ENCODE data around the gene TIGD6.
"Not testable (repeated sequence)": the region's sequence is repeated elsewhere in the genome, so short reads cannot be mapped to it uniquely, and the experiment has no call there.

TIGD6 gene

DNA sequence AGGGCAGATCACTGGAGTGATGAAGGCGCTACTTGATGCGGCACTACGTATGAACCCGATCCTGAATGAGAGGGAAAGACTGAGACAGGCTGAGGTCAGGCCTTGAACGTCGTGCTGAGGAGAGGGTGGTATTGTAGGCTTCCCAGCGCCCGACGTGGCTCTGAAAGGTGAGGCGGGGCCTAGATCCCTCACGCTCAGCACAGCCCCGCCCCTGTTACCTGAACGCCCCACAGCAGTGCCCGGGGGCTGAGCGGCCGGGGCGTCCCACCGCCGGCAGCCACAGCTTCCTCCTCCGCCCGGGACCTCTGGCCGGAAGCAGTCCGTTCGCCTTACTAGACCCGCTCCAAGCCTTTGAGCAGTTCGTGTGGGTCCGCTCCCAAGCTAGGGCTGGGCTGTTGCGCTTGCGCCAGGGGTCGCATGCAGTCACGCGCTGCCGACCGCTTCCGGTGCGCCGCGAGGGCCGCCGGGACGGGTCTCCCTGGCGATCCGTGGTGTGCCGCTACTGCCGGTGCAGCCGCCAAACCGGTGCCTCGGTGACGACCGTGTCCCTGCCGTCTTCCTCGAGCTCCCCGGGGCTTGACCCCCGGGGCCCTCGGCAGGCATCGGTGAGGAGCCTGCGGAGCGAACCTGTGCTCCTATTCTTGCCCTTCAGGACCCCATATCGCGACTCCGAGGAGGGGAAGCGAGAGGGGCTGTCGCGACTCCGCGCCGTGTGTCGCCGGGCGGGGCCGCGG is at the start of gene TIGD6, which contains the start of gene HMGXB3:
Gene TIGD6, minus strand, starts transcription at position 399 of the 734 bp plus-strand sequence. CDS start 4,306 bp downstream, outside the sequence.
Gene HMGXB3, plus strand, starts transcription at position 484 of the 734 bp plus-strand sequence. CDS start 4,114 bp downstream, outside the sequence.
- peak; percentile 84 for DNase-seq

DNA sequence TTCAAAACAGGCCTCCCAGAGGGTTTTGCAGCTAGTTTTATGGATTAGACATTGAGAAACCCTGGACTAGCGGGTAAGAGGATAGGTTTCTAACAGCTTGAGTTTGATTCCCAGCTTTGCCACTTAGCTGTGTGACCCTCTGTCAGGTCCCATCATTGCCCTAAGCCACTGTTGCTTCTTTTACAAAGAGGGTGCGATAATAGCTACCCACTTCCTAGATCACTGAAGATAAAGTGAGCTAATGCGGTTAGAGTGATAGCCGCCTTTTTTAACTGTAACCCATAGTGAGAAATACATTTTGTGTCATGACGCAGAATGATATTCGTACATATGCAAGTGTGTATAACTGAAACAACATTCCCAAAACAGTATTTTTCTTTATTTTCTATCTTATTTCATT is 45.6 kb upstream of the TIGD6 start:
- no peak for DNase-seq

DNA sequence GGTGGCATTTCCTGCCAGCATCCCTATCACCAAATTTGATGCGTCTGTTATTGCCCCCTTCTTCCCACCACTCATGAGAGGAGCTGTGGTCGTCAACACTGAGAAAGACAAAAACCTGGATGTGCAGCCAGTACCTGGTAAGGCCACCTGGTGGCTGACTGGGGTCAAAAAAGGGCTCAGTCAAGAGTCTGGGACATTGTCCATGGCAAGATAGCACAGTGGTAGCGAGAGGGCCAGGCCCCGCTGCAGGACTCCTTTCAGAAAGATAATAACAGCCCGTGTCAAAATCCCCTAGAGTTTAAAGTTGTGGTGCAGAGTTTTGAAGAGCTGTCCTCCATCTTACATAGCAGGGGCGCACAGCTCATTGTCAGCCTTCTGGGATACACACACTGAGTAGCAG is 45.1 kb upstream of the TIGD6 start:
- no peak for DNase-seq

DNA sequence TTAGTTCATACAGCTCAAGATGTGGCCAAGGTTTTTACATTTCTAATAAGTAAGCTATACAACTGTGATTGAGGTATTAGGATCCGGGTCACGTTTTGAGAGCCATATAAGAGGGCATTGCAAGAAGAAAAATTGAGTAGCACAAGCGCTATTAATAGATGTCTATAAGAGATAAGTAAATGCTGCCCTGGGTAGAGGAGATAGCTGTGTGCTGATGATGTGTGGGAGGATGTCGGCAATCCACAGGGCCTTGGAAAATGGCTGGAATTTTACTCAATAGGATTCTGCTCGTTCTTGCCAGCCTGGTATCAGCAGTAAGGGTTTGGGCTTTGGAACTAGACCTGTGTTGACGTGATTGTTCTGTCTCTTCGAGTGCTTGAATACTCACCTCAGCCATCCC is 44.3 kb upstream of the TIGD6 start:
- DNase-seq = no peak

DNA sequence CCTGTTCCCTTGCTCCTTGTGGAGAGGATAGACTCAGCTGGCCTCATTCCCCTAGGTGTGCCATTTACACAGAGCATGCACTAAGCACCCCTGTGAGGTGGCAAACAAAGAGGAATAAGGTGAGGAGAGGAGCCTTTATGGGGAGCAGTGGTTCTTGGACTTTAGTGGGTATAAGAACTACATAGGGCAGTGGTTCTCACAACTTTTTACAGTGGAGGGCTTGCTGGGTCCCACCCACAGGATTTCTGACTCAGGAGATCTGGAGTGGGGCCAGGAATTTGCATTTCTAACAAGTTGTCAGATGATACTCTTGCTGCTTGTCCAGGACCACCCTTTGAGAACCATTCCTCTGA is 43.9 kb upstream of the TIGD6 start:
- no peak for DNase-seq

DNA sequence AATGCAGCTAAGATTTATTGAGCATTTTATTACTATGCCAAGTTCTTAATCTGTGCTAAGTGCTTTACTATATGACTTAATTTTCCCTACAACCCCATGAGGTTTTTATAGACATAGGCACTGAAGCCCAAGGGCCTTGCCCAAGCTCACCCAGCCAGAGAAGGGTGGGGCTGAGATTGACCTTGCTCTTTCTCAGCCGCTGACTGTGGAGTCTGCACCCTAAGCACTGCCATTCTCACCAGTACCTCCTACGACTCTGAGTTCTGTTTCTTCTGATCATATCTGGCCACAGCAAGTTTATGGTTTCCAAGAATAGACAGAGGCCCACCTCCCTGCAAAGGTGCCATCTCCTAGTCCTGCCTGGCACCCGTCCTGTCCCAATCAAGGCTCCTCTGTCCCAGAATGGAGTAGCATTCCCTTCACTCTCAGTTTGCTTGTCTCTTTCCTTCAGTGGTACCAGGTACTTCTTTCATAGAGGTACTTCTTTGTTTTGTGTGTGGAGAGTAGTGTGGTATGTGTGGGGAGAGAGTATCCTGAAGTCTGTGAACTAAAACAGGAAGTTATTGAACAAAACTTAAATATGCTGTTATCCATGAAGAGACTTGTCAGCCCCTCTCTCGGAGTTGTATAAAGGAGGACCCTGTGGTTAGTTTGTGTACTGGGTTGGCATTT is 43.3 kb upstream of the TIGD6 start:
- DNase-seq = no peak

DNA sequence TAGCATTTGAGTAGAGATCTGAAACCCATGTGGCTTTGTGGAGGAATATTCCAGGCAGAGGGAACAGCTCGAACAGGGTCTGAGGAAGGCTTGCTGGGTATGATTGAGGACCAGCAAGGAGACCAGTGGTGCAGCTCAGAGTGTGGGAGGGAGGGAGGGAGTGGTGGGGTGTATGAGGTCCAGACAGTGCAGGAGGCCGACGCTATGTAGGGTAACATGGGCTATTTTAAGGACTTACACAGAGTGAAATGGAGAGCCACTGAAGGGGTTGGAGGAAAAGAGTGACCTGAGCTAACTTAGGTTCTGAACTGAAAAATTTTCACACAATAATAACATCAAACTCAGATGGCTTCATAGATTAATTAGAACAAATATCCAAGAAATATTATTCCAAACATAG is 42.0 kb upstream of the TIGD6 start:
- DNase-seq = no peak

DNA sequence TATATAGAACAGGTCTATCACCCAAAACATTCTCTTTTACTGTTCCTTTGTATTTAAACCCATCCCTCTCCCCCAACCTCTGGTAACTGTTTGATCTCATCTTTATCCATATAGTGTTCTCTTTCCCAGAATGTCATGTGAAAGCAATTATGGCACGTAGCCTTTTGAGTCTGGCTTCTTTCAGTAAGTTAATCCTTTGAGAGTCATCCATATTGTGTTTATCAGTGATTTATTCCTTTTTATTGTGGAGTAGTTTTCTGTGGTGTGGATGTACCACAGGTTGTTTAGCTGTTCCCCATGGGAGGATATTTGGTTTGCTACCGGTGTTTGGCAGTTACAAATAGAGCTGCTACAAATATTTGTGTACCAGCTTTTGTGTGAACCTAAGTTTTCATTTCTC is 38.1 kb upstream of the TIGD6 start:
- DNase-seq = no peak

DNA sequence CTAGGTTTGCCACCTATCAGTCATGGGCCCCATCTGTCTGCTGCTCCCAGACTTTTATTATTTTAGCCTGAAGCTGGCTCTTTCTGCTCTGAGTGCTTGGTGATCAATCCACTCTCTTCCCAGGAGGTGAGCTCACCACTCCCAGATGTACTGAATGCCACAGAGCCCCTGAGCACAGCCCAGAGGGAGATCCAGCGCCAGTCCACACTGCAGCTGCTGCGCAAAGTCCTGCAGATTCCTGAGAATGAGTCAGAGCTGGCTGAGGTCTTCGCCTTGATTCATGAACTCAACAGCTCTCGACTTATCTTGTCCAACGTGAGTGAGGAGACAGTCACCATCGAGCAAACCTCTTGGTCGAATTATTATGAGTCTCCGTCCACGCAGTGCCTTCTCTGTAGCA is 36.1 kb upstream of the TIGD6 start:
- no peak for DNase-seq

DNA sequence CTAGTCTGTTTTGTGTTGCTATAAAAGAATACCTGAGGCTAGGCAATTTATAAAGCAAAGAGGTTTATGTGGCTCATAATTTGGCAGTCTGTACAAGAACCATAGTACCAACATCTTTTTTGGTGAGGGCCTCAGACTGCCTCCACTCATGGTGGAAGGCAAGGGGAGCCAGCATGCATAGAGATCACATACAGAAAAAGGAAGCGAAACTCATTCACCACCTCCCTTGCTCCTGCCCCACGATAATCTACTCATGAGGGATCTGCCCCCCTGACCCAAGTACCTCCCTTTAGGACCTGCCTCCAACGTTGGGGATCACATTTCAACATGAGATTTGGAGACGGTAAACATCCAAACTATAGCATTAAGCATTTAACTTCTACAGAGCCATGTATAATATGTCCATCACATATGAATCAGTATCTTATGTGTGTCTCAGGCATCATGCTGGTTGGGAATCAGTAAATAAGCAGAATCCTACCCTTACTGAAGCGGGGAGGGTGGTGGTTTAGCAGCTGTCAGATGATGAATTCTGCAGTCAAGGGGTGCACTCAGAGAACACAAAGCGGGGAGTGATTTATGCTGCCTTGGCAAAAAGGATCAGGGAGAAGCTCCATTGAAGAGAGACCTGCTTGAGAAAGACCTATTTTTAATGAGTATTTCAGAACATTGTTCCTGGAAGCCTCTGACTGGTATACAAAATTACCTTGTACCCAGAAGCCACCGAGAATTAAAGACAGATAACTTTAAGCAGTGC is 34.9 kb upstream of the TIGD6 start:
- no peak for DNase-seq

DNA sequence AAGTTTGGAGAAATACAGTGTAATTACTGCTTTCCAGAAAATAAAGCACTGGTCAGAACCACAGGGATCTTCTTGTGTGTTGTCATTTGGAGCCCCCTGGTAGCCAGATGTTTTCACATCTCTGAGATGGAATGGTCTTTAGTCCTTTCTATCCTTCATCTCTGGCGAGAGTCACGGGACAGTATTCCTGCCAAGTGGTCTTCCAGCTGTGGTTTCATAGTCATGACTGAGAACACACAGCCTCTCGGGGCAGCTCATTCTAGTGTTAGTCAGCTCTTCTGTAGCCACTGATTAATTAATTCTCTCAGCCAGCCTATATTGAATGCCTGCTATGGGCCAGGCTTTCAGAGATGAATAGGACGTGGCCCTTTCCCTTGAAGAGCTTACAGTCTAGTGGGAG is 34.2 kb upstream of the TIGD6 start:
- DNase-seq = no peak

DNA sequence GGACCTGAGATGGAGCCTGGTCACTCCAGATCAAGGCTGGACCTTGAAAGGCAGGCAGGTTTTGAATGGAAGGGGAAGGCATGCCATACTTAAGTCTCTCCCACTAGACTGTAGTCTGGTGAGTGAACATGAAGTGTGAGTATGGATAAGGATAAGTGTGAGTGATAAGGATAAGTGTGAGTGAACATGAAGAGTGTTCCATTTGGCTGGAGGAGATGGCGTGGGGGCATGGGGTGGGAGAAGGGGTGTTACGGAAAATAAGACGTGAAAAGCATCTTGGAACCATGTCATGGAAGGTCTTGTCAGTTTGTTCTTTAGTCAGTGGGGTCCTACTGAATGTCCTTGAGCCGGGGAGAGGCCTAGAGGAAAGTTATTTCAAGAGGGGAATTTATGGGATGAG is 32.9 kb upstream of the TIGD6 start:
- DNase-seq = no peak

DNA sequence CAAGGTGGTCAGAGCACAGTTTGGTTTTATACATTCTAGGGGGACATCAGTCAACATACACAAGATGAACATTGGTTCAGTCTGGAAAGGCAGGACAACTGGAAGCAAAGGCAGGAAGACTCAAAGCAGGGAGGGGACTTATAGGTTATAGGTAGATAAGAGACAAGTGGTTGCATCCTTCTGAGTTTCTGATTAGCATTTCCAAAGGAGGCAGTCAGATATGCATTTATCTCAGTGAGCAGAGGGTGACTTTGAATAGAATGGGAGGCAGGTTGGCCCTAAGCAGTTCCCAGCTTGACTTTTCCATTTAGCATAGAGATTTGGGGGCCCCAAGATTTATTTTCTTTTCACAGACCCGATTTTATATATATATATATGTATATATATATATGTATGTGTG is 27.6 kb upstream of the TIGD6 start:
- DNase-seq = not testable (repeated sequence)

DNA sequence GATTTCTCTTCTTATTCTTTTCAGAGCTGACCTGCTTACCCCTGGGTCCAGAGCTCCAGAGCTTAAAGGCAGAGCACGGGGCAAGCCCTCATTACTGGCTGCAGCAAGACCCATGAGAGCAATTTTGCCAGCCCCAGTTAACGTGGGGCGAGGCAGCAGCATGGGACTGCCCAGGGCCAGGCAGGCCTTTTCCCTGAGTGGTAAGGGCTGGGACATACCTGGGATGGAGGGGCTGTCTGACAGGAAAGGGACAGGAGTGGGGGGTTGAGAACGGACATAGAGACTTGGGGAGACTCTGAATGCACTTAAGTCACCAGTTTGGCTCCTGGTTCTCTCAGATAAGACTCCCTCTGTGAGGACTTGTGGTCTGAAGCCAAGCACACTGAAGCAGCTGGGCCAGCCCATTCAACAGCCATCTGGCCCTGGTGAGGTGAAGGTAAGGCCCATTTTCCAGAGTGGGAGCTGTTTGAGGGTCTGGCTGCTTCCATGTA is 26.3 kb upstream of the TIGD6 start:
- no peak for DNase-seq

DNA sequence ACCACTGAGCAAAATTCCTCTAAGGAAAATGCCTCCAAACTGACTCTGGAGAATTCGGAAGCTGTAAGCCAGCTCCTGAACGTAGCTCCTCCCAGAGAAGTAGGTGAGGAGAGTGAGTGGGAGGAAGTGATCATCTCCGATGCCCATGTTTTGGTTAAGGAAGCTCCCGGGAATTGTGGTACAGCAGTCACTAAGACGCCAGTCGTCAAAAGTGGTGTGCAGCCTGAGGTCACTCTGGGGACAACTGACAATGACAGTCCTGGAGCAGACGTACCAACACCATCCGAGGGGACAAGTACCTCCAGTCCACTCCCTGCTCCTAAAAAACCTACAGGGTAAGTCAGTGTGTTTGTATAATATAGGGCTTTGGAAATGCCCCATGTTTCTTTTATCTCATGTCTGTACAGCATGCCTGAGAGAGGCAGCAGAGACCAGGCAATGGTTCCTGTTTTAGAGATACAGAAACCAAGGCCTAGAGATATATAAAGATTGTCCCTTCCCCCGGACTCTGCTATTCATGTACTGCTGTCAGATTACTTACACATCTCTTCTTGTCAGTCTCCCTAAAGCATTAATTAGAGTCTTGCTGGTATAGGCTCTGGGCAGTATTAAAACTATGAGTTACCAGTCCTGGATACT is 24.0 kb upstream of the TIGD6 start:
- DNase-seq = no peak

DNA sequence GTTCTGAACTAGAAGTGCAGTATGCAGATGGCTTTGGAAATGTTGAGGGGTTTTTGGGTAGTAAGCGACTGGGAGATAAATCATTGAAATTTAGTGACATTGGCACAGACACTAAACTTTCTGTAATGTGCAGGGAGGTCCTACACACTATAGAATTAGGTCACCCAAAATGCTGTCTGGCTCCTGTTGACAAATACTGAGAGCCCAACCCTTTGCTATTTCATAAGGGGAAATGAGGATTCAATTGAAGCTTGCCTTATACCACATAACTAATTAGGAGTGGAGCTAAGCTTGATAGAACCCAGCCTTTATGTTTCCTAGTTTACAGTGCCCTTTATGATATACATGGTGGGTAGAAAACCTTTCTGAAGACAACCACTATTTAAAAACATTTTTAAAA is 22.7 kb upstream of the TIGD6 start:
- DNase-seq = no peak

DNA sequence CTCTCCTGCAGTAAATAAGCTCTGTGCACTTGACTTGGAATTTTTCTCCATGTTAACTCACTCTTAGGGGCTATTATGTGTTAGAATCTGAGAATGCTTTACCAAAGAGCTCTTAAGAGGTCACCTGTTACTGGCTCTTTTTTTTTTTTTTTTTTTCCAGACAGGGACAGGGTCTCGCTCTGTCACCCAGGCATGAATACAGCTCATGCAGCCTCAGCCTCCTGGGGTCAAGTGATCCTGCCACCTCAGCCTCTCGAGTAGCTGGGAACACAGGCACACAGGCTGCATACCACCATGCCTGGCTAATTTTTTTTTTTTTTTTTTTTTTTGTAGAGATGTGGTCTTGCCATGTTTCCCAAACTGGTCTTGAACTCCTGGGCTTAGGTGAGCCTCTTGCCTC is 22.2 kb upstream of the TIGD6 start:
- DNase-seq = no peak

DNA sequence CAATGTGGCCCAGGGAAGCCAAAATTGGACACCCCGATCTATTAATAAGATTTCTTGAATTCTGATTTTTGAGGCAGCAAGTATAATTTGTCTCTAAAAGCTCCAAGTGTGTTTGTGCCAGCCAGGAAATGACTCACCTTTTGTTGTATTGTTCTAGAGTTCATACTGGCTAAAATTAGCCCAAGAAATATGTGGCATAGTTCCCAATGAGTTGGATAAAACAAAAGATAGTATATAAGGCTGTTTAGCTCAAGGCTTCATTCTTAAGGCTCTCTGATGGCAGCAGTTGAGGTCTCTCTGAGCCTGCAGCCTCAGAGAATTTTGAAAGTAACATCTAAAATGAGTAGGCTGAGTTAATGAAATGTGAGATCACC is 21.7 kb upstream of the TIGD6 start:
- no peak for DNase-seq

DNA sequence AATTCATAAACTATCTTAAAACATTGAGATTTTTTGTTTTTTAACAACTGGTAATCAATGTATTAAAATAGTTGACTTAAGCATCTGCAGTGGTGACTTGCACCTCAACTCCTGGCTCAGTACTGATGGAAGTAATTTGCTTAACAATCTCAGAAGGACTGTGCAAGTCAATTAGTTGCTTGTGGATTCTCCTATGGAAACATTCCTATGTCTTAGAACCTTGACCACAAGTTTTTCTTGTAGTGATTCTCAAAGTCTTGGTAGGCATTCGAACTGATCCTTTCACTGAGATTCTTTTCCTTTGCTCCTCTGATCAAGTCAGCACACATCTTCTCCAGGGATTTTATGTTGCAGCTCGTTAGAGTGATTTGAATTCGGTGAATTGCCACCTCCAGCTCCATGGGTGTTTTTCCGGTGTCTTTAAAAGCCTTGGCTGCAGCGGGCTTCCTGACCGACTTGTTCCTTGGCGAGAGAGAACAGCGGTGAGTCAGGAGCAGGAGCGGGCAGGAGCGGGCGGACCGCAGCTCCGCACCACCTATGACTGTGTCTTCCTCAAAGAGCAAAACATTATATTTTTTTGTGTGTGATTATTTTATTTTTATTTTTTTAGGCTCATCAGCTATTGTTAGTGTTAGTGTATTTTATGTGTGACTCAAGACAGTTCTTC is 21.2 kb upstream of the TIGD6 start:
- DNase-seq = no peak

DNA sequence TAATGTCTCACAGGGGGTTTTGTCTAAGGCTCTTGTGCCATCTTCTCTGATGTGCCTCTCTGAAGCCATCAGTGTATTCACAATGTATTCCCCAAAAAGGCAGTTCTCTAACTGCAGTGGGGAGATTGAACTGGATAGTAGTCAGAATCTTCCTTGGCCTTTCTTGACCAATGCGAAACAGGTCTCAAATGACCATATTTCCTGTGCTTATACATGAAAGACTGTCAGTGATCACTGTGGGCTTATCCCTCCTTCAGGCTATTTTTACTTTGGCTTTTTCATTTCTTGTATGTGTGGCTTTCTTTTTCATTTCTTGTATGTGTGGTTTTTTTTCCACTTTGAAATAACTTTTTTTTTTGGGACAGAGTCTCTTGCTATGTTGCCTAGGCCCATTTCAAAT is 19.8 kb upstream of the TIGD6 start:
- DNase-seq = no peak

DNA sequence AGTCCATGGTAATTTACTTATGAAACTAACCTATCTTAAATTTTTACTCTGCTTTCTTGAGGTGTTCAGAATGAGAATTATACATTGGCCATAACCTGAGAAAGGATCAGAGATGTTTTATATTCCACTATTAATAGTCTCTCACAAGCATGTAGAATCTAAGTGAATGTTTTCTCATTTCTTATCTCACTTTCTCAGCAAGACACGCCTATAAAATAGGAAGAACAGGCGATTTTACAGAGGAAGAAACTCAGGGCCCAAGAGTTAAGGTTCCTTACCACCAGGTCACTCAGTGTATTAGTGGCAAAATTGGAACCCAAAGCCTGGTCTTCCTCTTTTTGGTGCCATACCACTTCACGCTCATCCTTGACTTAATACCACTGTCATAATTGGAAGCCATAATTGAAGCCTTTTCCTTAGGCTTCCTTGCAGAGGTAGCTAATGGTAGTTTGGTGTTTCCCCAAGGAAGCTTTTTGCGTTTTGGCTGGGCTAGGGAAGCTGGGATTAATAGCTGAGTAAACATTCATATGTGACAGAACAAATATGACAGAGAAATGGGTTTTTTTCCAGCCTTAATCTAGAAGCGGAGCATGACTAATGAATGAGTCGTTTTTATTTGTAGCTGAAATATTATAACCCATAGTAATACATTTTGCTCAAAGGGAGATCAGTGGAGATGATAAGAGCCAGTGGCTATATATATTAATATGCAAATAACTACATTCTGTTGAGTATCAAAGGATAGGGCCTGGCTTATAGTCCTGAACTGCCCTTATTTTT is 17.0 kb upstream of the TIGD6 start:
- no peak for DNase-seq

DNA sequence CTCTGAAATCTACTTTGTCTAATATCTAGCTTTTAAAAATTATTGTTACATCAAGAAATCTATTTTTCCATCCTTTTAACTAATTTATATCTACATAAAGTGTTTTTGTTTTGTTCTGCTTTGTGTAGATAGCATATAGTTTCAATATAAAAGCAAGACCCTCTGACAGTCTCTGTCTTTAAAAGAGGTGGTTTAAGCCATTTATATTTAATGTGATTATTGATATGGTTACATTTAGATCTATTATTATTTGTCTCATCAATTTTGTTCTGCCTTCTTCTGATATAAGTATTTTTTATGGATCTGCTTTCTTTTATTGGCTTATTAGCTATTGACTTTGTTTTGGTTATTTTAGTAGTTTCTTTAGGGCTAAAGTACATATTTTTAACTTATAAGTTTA is 16.1 kb upstream of the TIGD6 start:
- no peak for DNase-seq
